Activated T-cell treated with anti-CD3 and anti-CD28 coated beads for 24 hours (primary cell): Measurements from ENCODE around the gene KCNS3.
"Not testable (repeated sequence)": the region's sequence is repeated elsewhere in the genome, so short reads cannot be mapped to it uniquely, and the experiment has no call there.

Source experiments
- DNase-seq: peaks from one replicate; pipeline ENCODE4 v3.0.0-alpha.2; 2020; ENCODE audit warnings: low read depth

KCNS3 gene

GRCh38 chr2:17950006-17950405 lies 71.5 kb downstream of the KCNS3 start:
- no peak for DNase-seq

- DNase-seq, result no peak
These were observed 73.1 kb downstream of the KCNS3 start for GRCh38 chr2:17951563-17951962.

- no peak for DNase-seq
These were observed 80.1 kb downstream of the KCNS3 start for GRCh38 chr2:17958466-17959092.

- no peak for DNase-seq
These were observed 80.9 kb downstream of the KCNS3 start for GRCh38 chr2:17959356-17959755.

GRCh38 chr2:17959833-17960232 lies 81.4 kb downstream of the KCNS3 start:
- no peak for DNase-seq

- DNase-seq, result no peak
These were observed 82.5 kb downstream of the KCNS3 start for GRCh38 chr2:17960925-17961324.

GRCh38 chr2:17961789-17962188 lies 83.3 kb downstream of the KCNS3 start:
- DNase-seq, result no peak

- DNase-seq, result no peak
These were observed 84.4 kb downstream of the KCNS3 start for GRCh38 chr2:17962876-17963275.

GRCh38 chr2:17963571-17963970 lies 85.1 kb downstream of the KCNS3 start:
- DNase-seq, result not testable (repeated sequence)

GRCh38 chr2:17965196-17965595 lies 86.7 kb downstream of the KCNS3 start:
- no peak for DNase-seq

- DNase-seq, result no peak
These were observed 88.3 kb downstream of the KCNS3 start for GRCh38 chr2:17966798-17967197.

- DNase-seq, result no peak
These were observed 91.2 kb downstream of the KCNS3 start for GRCh38 chr2:17969661-17970060.

GRCh38 chr2:17971531-17972125 lies 93.2 kb downstream of the KCNS3 start:
- no peak for DNase-seq

- DNase-seq, result no peak
These were observed 94.5 kb downstream of the KCNS3 start for GRCh38 chr2:17972991-17973390.

GRCh38 chr2:17975401-17975800 lies 96.9 kb downstream of the KCNS3 start:
- no peak for DNase-seq

GRCh38 chr2:17976871-17977746 lies 98.6 kb downstream of the KCNS3 start:
- no peak for DNase-seq

GRCh38 chr2:17979707-17980106 lies 101.2 kb downstream of the KCNS3 start:
- DNase-seq, result no peak

- DNase-seq, result no peak
These were observed 103.5 kb downstream of the KCNS3 start for GRCh38 chr2:17981936-17982335.
